A549 (cell line): ENCODE data around the gene HOXB3.

ENCODE experiments used
- HOXB13 ChIP-seq: fragments of 250-450 bp; sonication (Bioruptor Pico); IDR thresholded peaks from 2 replicates; pipeline ENCODE4 v1.5.0; 2020; ENCODE audit warnings: low read depth, mild to moderate bottlenecking, moderate library complexity
- POLR2A ChIP-seq: IDR thresholded peaks from 2 replicates; pipeline ENCODE4 v1.6.1; 2012; ENCODE audit warnings: mild to moderate bottlenecking, low read length
- SREBF2 ChIP-seq: fragments of 450-650 bp; IDR thresholded peaks from 2 replicates; pipeline ENCODE4 v1.6.1; 2014; ENCODE audit warnings: mild to moderate bottlenecking, moderate library complexity

- TF ChIP-seq SREBF2: no peak
- TF ChIP-seq POLR2A: no peak
- no peak for TF ChIP-seq HOXB13 (CRISPR knock-in tag)
Measured at GRCh38 chr17:48565925-48566710, 23.9 kb downstream of the HOXB3 start.
